Measurements from ENCODE around the gene TMEM270.

TMEM270 gene

GRCh38 chr7:73909051-73909941 is 48.3 kb downstream of the TMEM270 start:
- no peak for FAIRE-seq

- FAIRE-seq, result no peak
Measured at GRCh38 chr7:73909996-73910395, 49.0 kb downstream of the TMEM270 start.

DNA sequence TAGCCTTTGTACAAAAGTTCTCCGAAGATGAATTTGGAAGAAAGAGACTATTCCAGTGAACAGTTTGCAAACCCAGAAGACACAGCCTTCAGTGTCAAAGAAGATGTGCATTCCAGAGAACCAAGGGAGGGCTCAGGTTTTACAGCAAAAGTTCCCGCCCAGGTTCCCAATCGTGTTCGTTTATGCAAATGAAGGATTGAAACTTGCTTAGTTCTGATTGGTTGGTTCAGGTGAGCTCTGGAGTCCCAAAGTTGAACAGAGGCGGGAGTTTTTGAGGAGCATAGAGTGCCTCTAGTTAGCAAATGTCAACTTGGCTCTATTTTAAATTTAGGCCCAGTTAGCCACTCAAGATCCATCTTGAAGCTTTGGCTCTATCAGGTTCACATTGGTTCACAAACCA is 51.3 kb downstream of the TMEM270 start:
- FAIRE-seq, result no peak

Data from islet of Langerhans (tissue), 1 donor.